PC-3 (cell line): ENCODE data around the gene IL16. TPM values are rescaled to one million over a fixed set of nuclear protein-coding genes. Genes with fewer than 3 reads are reported as not detected.

Experiments used
- ATAC-seq: fragments of 200-7000 bp; cut with Tn5 transposase; 2 replicates; pipeline ENCODE4 v1.9.1; 2020; ENCODE audit warnings: mild to moderate bottlenecking, moderate library complexity
- BruUV-seq: library from RNA; stranded (reverse); fragments of 400-500 nt; replicated peaks from 2 replicates; lab custom pipeline; 2021; lab: Mats Ljungman, UMichigan
- CTCF ChIA-PET: fragments of 300-600 bp; sonication (Branson Sonifier 250); formaldehyde crosslinking; loops from one replicate; lab custom pipeline; 2022; ENCODE audit warnings: antibody characterized with exemption; lab: Charles Lee
- POLR2A ChIA-PET: fragments of 300-600 bp; sonication (Branson Sonifier 250); formaldehyde crosslinking; loops from one replicate; lab custom pipeline; 2022; ENCODE audit warnings: antibody characterized with exemption; ENCODE audit not compliant: unreplicated experiment; lab: Charles Lee
- DNase-seq: peaks from one replicate; pipeline ENCODE4 v3.0.0-alpha.2; 2015
- H2AFZ ChIP-seq: fragments of 300-600 bp; sonication (generic); 2 replicates; pipeline ENCODE4 v1.6.0; 2016; ENCODE audit warnings: antibody characterized with exemption, low read length
- H3F3A ChIP-seq: fragments of 300-600 bp; sonication (generic); one replicate; pipeline ENCODE4 v1.6.0; 2017; ENCODE audit warnings: antibody characterized with exemption, low read length, control low read depth, mild to moderate bottlenecking; ENCODE audit not compliant: unreplicated experiment
- H3K27ac ChIP-seq: fragments of 300-600 bp; sonication (generic); 2 replicates; pipeline ENCODE4 v1.5.1; 2016; ENCODE audit warnings: mild to moderate bottlenecking, low read length
- H3K27me3 ChIP-seq: fragments of 300-600 bp; sonication (generic); 2 replicates; pipeline ENCODE4 v1.6.1; 2016; ENCODE audit warnings: low read length, mixed read lengths
- H3K36me3 ChIP-seq: fragments of 300-600 bp; sonication (generic); 2 replicates; pipeline ENCODE4 v1.6.1; 2016; ENCODE audit warnings: low read depth, mixed run types, low read length, mixed read lengths
- H3K4me1 ChIP-seq: fragments of 300-600 bp; sonication (generic); 2 replicates; pipeline ENCODE4 v1.5.1; 2016; ENCODE audit warnings: low read length; ENCODE audit not compliant: insufficient read depth
- H3K4me2 ChIP-seq: fragments of 300-600 bp; sonication (generic); 2 replicates; pipeline ENCODE4 v1.6.0; 2016; ENCODE audit warnings: low read length
- H3K4me3 ChIP-seq: fragments of 300-600 bp; sonication (generic); 2 replicates; pipeline ENCODE4 v1.5.1; 2016; ENCODE audit warnings: mild to moderate bottlenecking, low read length, mixed read lengths
- H3K79me2 ChIP-seq: fragments of 300-600 bp; sonication (generic); 2 replicates; pipeline ENCODE4 v1.6.1; 2017; ENCODE audit warnings: low read length, mixed read lengths
- H3K9ac ChIP-seq: fragments of 300-600 bp; sonication (generic); 2 replicates; pipeline ENCODE4 v1.6.0; 2016; ENCODE audit warnings: mild to moderate bottlenecking, low read length
- H3K9me2 ChIP-seq: fragments of 300-600 bp; sonication (generic); replicated peaks from 2 replicates; pipeline ENCODE4 v1.6.1; 2016; ENCODE audit warnings: mixed run types, low read length, mixed read lengths
- H3K9me3 ChIP-seq: fragments of 300-600 bp; sonication (generic); 2 replicates; pipeline ENCODE4 v1.6.1; 2016; ENCODE audit warnings: low read length, mixed read lengths
- H4K20me1 ChIP-seq: fragments of 300-600 bp; sonication (generic); 2 replicates; pipeline ENCODE4 v1.6.1; 2016; ENCODE audit warnings: low read length, mixed read lengths
- CTCF ChIP-seq: fragments of 300-600 bp; sonication (generic); conservative IDR thresholded peaks from 2 replicates; pipeline ENCODE4 v1.5.1; 2017; ENCODE audit warnings: antibody characterized with exemption, low read depth, mild to moderate bottlenecking, low read length
- EZH2 ChIP-seq: fragments of 300-600 bp; sonication (generic); IDR thresholded peaks from one replicate; pipeline ENCODE4 v1.6.1; 2017; ENCODE audit warnings: antibody characterized with exemption, mild to moderate bottlenecking, low read length; ENCODE audit not compliant: unreplicated experiment
- EZH2phosphoT487 ChIP-seq: fragments of 300-600 bp; sonication (generic); IDR thresholded peaks from 2 replicates; pipeline ENCODE4 v1.6.1; 2018; ENCODE audit warnings: mild to moderate bottlenecking, antibody characterized with exemption, low read length, borderline replicate concordance
- intact Hi-C: fragments of 100-400 bp; cut with micrococcal nuclease; formaldehyde crosslinking; loops from 2 replicates; pipeline ENCODE4 v1.9.0; 2023
- total RNA-seq: library from RNA; depleted of rRNA; stranded (reverse); fragments of >200 nt; gene quantifications from 2 replicates; pipeline ENCODE4 v1.2.3, GENCODE V29; 2014

Gene IL16
- total RNA-seq, 1 experiment from 2014 or later = 0.04 TPM

GRCh38 chr15:81253846-81254245 lies 57.2 kb downstream of the IL16 start:
- H3F3A ChIP-seq = no peaks in the 10 kb centered on the region
- ChIA-PET POLR2A (no interaction called here), CTCF (no interaction called here)
- H3K27me3 ChIP-seq = peaks cover 28% of the 10 kb centered on the region
- H3K9me2 ChIP-seq = no peaks in the 10 kb centered on the region
- H3K9ac ChIP-seq = no peak overlapping the region
- no peak for DNase-seq
- no peak for ATAC-seq
- H3K4me1 ChIP-seq = no peaks in the 10 kb centered on the region
- H3K36me3 ChIP-seq = no peaks in the 10 kb centered on the region
- no TSS peak for BruUV-seq
- H3K4me3 ChIP-seq = no peak overlapping the region
- no peak overlapping the region for H2AFZ ChIP-seq
- H3K4me2 ChIP-seq = no peak overlapping the region
- no peaks in the 10 kb centered on the region for H3K9me3 ChIP-seq
- no peaks in the 10 kb centered on the region for H4K20me1 ChIP-seq
- H3K27ac ChIP-seq = no peak overlapping the region
- no peaks in the 10 kb centered on the region for H3K79me2 ChIP-seq
- intact Hi-C loops = no loop called here
- no peak for TF ChIP-seq EZH2phosphoT487

GRCh38 chr15:81254277-81254915 lies 57.7 kb downstream of the IL16 start:
- TF ChIP-seq EZH2 = no peak
- TF ChIP-seq EZH2phosphoT487 = no peak
- no peak for TF ChIP-seq CTCF
- H3K9ac ChIP-seq = no peak overlapping the region
- no peak for ATAC-seq
- no peaks in the 10 kb centered on the region for H3K9me3 ChIP-seq
- DNase-seq = no peak
- intact Hi-C loops = no loop called here
- H3K36me3 ChIP-seq = no peaks in the 10 kb centered on the region
- no peak overlapping the region for H3K4me3 ChIP-seq
- H3K27ac ChIP-seq = no peak overlapping the region
- no peak overlapping the region for H3K4me2 ChIP-seq
- BruUV-seq = no TSS peak
- CTCF ChIA-PET = no interaction called here
- POLR2A ChIA-PET = no interaction called here
- no peak overlapping the region for H2AFZ ChIP-seq
- no peaks in the 10 kb centered on the region for H3K4me1 ChIP-seq
- H4K20me1 ChIP-seq = no peaks in the 10 kb centered on the region
- H3F3A ChIP-seq = no peaks in the 10 kb centered on the region
- no peaks in the 10 kb centered on the region for H3K9me2 ChIP-seq
- H3K79me2 ChIP-seq = no peaks in the 10 kb centered on the region
- H3K27me3 ChIP-seq = peaks cover 24% of the 10 kb centered on the region

- H3K9me2 ChIP-seq = no peaks in the 10 kb centered on the region
- TF ChIP-seq EZH2phosphoT487 (no peak), EZH2 (no peak), CTCF (no peak)
- no peak overlapping the region for H3K9ac ChIP-seq
- DNase-seq = no peak
- peaks cover 29% of the 10 kb centered on the region for H3K27me3 ChIP-seq
- no peaks in the 10 kb centered on the region for H3K79me2 ChIP-seq
- ATAC-seq = no peak
- H3K36me3 ChIP-seq = no peaks in the 10 kb centered on the region
- no peaks in the 10 kb centered on the region for H3K4me1 ChIP-seq
- no TSS peak for BruUV-seq
- no peak overlapping the region for H3K4me2 ChIP-seq
- no peaks in the 10 kb centered on the region for H4K20me1 ChIP-seq
- H3F3A ChIP-seq = no peaks in the 10 kb centered on the region
- H3K27ac ChIP-seq = no peak overlapping the region
- POLR2A ChIA-PET = no interaction called here
- CTCF ChIA-PET = no interaction called here
- no peaks in the 10 kb centered on the region for H3K9me3 ChIP-seq
- H3K4me3 ChIP-seq = no peak overlapping the region
- H2AFZ ChIP-seq = no peak overlapping the region
- intact Hi-C loops = no loop called here
Measured at GRCh38 chr15:81254916-81255290, 58.2 kb downstream of the IL16 start.
